Liver (tissue), 9 donors: Measurements from ENCODE around the gene ELK1. TPM values are rescaled to one million over a fixed set of nuclear protein-coding genes. Genes with fewer than 3 reads are reported as not detected.

Source experiments
- DNase-seq: peaks from one replicate; pipeline ENCODE4 v3.0.0-alpha.2; 2017; ENCODE audit warnings: low spot score
- H3K27ac ChIP-seq, 2 donors: one replicate each; pipeline ENCODE4 v1.7.0; 2013; ENCODE audit warnings: inconsistent platforms in 2 of 2, low read length in 2 of 2, control low read depth in 1 of 2, low read depth in 1 of 2, mild to moderate bottlenecking in 1 of 2
- H3K27me3 ChIP-seq, 4 donors: one replicate each; pipeline versions ENCODE4 v1.6.1 to v1.7.0; 2013; ENCODE audit warnings: low read length in 3 of 4, inconsistent platforms in 1 of 4, mild to moderate bottlenecking in 1 of 4, moderate library complexity in 1 of 4; ENCODE audit not compliant: control insufficient read depth in 4 of 4, insufficient read depth in 4 of 4
- H3K36me3 ChIP-seq, 4 donors: one replicate each; pipeline versions ENCODE4 v1.6.1 to v1.7.0; 2013; ENCODE audit warnings: low read length in 3 of 4, mild to moderate bottlenecking in 3 of 4, low read depth in 1 of 4, moderate library complexity in 1 of 4; ENCODE audit not compliant: control insufficient read depth in 4 of 4, insufficient read depth in 3 of 4
- H3K4me1 ChIP-seq, 4 donors: one replicate each; pipeline versions ENCODE4 v1.6.1 to v1.7.0; 2013; ENCODE audit warnings: low read length in 3 of 4, mild to moderate bottlenecking in 3 of 4, moderate library complexity in 1 of 4; ENCODE audit not compliant: control insufficient read depth in 4 of 4, insufficient read depth in 4 of 4
- H3K4me3 ChIP-seq, 3 donors: one replicate each; pipeline versions ENCODE4 v1.6.1 to v1.7.0; 2013; ENCODE audit warnings: low read length in 3 of 3, control low read depth in 1 of 3, low read depth in 1 of 3, mild to moderate bottlenecking in 1 of 3
- H3K9ac ChIP-seq, 2 donors: one replicate each; pipeline ENCODE4 v1.7.0; 2013; ENCODE audit warnings: low read length in 2 of 2, mild to moderate bottlenecking in 2 of 2, moderate library complexity in 2 of 2, control low read depth in 1 of 2, low read depth in 1 of 2
- H3K9me3 ChIP-seq, 4 donors: one replicate each; pipeline versions ENCODE4 v1.6.1 to v1.7.0; 2013; ENCODE audit warnings: low read length in 3 of 4; ENCODE audit not compliant: control insufficient read depth in 4 of 4
- CTCF ChIP-seq: fragments of 150-350 bp; IDR thresholded peaks from 2 replicates; pipeline ENCODE4 v1.5.1; 2017; ENCODE audit warnings: improper control_type of control experiment, low read depth, low read length; ENCODE audit not compliant: missing input control
- EGR1 ChIP-seq, 2 donors: IDR thresholded peaks; 2 replicates each; pipeline ENCODE4 v1.6.1; 2016 to 2018; ENCODE audit warnings: antibody characterized with exemption in 2 of 2, low read depth in 2 of 2
- FOXA1 ChIP-seq: IDR thresholded peaks from 2 replicates; pipeline ENCODE4 v1.6.1; 2016; ENCODE audit warnings: antibody characterized with exemption
- FOXA2 ChIP-seq: IDR thresholded peaks from 2 replicates; pipeline ENCODE4 v1.6.1; 2016; ENCODE audit warnings: antibody characterized with exemption
- HNF4A ChIP-seq, 2 donors: conservative IDR thresholded peaks; 2 replicates each; pipeline ENCODE4 v1.6.1; 2016; ENCODE audit warnings: antibody characterized with exemption in 2 of 2, mild to moderate bottlenecking in 2 of 2
- HNF4G ChIP-seq: IDR thresholded peaks from 2 replicates; pipeline ENCODE4 v1.6.1; 2016; ENCODE audit warnings: antibody characterized with exemption
- MAX ChIP-seq: IDR thresholded peaks from 2 replicates; pipeline ENCODE4 v1.6.1; 2016; ENCODE audit warnings: antibody characterized with exemption
- NR2F2 ChIP-seq: IDR thresholded peaks from 2 replicates; pipeline ENCODE4 v1.6.1; 2016; ENCODE audit warnings: antibody characterized with exemption
- REST ChIP-seq: IDR thresholded peaks from 2 replicates; pipeline ENCODE4 v1.6.1; 2016; ENCODE audit warnings: antibody characterized with exemption, mild to moderate bottlenecking
- RXRA ChIP-seq, 2 donors: IDR thresholded peaks; 2 replicates each; pipeline ENCODE4 v1.6.1; 2017 to 2018; ENCODE audit warnings: antibody characterized with exemption in 2 of 2, mild to moderate bottlenecking in 1 of 2
- SP1 ChIP-seq: IDR thresholded peaks from 2 replicates; pipeline ENCODE4 v1.6.1; 2018; ENCODE audit warnings: antibody characterized with exemption, mild to moderate bottlenecking
- TAF1 ChIP-seq: conservative IDR thresholded peaks from 2 replicates; pipeline ENCODE4 v1.6.1; 2016; ENCODE audit warnings: antibody characterized with exemption, mild to moderate bottlenecking
- YY1 ChIP-seq: IDR thresholded peaks from 2 replicates; pipeline ENCODE4 v1.6.1; 2016; ENCODE audit warnings: antibody characterized with exemption, mild to moderate bottlenecking
- WGBS: extraction: QIAGEN DNeasy Blood & Tissue Kit; methylation state at CpG from one replicate; pipeline ENCODE4 v1.1.7; 2013; 5-methylcytosine and 5-hydroxymethylcytosine counted together
- polyA plus RNA-seq, 2 donors: library from polyadenylated mRNA; stranded (reverse) in 1 of 2; unstranded in 1 of 2; fragments of 200-250 nt in 1 of 2; fragments of >200 nt in 1 of 2; fragmentation: Nextera tagmentation in 1 of 2; extraction: Ambion mirVana in 1 of 2; gene quantifications; one replicate each; pipeline versions ENCODE4 v1.2.1 to v1.2.3, GENCODE V29; 2013 to 2015
- total RNA-seq, 2 donors: library from RNA; depleted of rRNA; stranded (reverse); fragments of >200 nt; gene quantifications; one replicate each; pipeline ENCODE4 v1.2.3, GENCODE V29; 2014
- TF ChIP-seq, protein P1 (sequence below): IDR thresholded peaks from 2 replicates; pipeline ENCODE4 v1.6.1; 2016; ENCODE audit warnings: antibody characterized with exemption
- donor health status: healthy.
- donor health status: healthy.
- donor health status: healthy.
- donor health status: healthy.
- donor health status: healthy.

ELK1 gene
- total and polyA plus RNA-seq, 4 donors: 6.2 to 20.2 (median 11.6) TPM

DNA sequence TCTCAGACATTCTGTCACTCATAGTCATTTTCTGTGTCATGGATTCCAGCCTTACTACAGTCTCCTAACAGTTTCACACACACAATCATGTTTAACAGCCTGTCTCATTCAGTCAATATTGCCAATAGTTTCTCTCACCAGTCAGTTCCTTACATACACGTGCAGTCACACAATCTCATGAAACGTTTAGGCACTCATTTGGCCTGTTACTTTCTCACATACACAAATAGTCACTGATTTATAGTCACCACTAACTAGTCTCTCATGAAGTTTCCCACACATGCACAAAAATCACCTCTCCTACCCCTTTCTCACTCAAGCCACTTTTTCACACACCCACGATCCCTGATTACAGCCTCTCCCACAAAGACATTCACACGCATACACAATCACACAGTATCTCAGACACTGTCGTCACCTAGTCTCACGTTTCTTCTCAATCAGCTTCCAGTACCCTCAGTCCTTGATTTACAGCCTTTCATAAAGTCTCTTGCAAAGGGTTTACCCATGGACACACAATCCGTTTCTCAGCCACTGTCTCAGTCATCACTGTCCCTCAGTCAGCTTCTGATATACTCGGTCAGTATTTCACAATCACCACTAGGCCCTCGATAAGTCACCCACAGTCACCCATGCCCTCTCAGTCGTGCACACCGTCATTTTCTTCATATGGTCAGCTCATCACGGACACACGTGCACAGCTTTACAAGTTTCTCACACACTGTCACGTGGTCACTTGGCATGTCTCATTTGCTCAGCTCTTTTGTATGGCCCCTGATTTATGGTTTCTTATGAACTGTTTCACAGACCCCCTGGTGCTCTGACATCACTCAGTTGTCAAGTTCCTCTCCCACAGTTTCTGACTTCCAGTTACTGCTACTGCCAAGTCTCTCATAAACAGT is 16.4 kb downstream of the ELK1 start:
- no peaks in the 10 kb centered on the region for H3K27me3 ChIP-seq
- DNase-seq: no peak
- H3K27ac ChIP-seq: no peak overlapping the region
- H3K9me3 ChIP-seq: peaks cover 0 to under 1% (median 0%) of the 10 kb centered on the region in 4 donors
- H3K9ac ChIP-seq: no peak overlapping the region
- peaks cover 3 to 21% (median 8%) of the 10 kb centered on the region in 4 donors for H3K36me3 ChIP-seq
- H3K4me3 ChIP-seq: no peak overlapping the region
- peaks cover 0 to 5% (median 0%) of the 10 kb centered on the region in 4 donors for H3K4me1 ChIP-seq
- WGBS: 69% methylated on average over 14 of the region's 14 CpGs
- TF ChIP-seq RXRA (IDR thresholded peaks at IDR 0.05) (no peak), HNF4G (no peak), NR2F2 (no peak), HNF4A (conservative IDR thresholded peaks at IDR 0.05) (no peak), CTCF (no peak), SP1 (no peak), FOXA2 (no peak)
- TF ChIP-seq, protein P1, sequence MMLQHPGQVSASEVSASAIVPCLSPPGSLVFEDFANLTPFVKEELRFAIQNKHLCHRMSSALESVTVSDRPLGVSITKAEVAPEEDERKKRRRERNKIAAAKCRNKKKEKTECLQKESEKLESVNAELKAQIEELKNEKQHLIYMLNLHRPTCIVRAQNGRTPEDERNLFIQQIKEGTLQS: no peak

DNA sequence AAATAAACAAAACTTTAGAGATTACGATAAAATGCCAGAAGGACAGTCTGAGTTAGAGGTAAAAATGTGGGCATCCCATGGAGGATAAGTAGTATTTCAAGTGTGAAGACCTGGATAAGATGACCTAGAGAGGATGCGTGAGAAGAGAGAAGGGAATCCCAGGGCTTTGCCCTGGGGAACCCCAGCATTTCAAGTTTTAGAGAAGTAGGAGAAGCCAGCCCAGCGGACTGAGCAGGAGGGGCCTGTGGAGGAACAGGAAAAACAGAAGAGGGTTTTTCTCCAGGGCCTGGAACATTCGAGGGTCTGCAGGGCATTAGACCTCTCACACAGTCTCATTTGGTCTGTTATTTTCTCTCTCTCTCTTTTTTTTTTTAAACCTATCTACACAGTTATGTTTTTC is 17.7 kb downstream of the ELK1 start:
- H3K4me1 ChIP-seq: peaks cover 0 to 7% (median 0%) of the 10 kb centered on the region in 4 donors
- TF ChIP-seq NR2F2 (no peak), HNF4G (no peak), MAX (no peak), CTCF (no peak), EGR1 (IDR thresholded peaks at IDR 0.05; ENCODE audit: low read depth in 2 of 2) (no peak), TAF1 (no peak), YY1 (no peak), HNF4A (conservative IDR thresholded peaks at IDR 0.05) (no peak), FOXA1 (no peak), REST (no peak), SP1 (no peak)
- DNase-seq: no peak
- no peaks in the 10 kb centered on the region for H3K27me3 ChIP-seq
- 59% methylated on average over 4 of the region's 4 CpGs for WGBS
- peaks cover 0 to 14% (median 4%) of the 10 kb centered on the region in 4 donors for H3K36me3 ChIP-seq
- no peaks in the 10 kb centered on the region for H3K9me3 ChIP-seq
- H3K9ac ChIP-seq: no peak overlapping the region
- H3K27ac ChIP-seq: no peak overlapping the region
- H3K4me3 ChIP-seq: no peak overlapping the region
